GM19240 (cell line): ENCODE results near the gene BICDL1.

Source experiments
- DNase-seq: peaks from one replicate; pipeline ENCODE4 v3.0.0; 2011; ENCODE audit warnings: low spot score; ENCODE audit not compliant: insufficient read length

Gene BICDL1

GRCh38 chr12:120077260-120077659 is 88.2 kb downstream of the BICDL1 start:
- no peak for DNase-seq

- DNase-seq, result no peak
Observed at GRCh38 chr12:120078868-120079267, 89.8 kb downstream of the BICDL1 start.

DNA sequence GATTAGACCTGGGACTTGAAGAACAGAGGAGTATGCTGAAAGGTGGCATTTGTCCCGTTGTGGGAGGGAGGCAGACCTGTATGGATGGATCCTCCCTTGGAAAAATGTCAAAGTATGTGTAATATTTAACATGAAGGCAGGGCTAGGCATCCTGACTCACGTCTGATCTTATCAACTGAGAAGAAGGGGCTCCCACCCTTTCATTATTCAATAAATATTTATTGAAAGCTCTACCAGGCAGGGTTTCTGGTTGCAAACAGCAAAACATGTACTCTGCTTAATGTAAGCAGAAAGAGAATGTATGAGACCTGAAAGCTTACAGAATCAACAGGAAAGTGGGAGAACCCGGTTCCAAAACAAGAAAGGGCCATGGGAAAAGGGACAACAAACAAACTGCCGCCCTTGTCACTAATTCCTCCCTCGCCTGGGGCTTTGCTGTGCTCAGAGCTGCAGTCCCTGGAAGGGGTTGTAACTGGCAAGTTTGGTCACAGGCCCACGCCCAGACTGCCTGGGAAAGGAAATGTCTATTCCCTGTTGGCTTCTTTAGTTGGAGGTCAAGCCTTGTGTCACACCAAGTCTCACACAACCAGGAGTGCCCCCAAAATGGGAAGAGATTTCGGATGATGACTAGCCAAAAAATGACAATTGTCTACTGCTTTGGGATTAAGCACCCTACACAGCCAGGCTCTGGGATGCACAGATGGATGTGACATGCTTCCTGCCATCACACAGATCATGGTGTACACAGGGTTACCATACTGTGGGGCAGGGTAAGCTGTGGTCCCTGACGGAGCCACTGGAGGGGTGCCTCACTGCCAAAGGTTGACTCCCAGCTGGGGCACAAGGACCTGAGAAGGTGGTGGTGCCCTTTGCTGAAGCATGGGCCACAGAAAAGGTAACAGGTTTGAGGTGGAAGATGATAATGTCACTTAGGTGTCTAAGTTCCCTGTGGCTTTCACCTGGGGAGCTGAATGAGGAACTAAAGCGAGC is 90.7 kb downstream of the BICDL1 start:
- DNase-seq, result no peak

DNA sequence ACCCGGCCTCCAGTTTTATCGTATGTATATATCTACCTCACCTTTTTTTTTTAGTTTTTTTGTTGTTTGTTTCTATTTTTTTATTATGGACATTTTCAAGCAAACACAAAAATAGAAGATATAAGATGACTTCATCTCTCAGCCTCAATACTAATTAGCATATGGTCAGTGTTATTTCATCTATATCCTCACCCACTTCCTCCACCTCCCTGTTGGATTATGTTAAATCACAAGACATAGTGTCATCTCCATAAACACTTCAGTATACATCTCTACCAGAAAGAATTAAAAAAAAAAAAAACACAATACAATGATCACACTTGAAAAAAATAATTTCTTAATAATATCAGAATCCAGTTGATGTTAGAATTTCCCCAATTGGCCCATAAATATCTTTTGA is 92.6 kb downstream of the BICDL1 start:
- DNase-seq, result no peak

DNA sequence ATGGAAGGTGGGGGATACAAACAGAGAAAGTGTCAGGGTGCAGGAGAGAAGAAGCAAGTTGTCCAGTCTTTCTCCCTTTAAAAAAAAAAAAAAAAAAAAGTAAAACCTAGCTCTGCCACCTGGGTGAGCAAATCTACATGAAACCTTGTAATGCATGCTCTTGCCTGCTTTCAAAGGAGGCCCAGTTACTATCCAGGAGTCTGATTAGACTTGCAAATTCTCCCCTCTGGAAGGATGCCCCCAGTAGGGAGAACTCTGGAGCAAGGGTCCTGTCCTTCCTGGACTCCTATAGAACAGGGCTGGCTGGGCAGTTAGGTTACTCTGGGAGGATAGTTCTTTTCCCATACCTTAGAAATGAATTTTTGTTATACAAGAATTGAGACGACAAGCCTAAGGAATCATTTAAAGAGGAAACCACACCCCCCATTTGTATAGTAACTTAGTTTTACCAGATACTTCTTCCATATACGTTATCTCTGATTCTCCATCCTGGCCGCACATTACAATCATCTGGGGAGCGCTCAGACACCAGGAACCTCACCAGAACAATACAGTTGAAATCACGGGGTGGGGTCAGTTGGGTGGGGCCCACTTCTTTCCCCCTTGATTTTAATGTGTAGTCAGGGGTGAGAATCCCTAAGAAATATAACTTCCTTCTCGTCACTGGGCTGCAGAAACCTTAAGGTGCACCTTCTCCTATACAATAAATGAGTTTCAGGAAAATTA is 97.0 kb downstream of the BICDL1 start:
- no peak for DNase-seq

DNA sequence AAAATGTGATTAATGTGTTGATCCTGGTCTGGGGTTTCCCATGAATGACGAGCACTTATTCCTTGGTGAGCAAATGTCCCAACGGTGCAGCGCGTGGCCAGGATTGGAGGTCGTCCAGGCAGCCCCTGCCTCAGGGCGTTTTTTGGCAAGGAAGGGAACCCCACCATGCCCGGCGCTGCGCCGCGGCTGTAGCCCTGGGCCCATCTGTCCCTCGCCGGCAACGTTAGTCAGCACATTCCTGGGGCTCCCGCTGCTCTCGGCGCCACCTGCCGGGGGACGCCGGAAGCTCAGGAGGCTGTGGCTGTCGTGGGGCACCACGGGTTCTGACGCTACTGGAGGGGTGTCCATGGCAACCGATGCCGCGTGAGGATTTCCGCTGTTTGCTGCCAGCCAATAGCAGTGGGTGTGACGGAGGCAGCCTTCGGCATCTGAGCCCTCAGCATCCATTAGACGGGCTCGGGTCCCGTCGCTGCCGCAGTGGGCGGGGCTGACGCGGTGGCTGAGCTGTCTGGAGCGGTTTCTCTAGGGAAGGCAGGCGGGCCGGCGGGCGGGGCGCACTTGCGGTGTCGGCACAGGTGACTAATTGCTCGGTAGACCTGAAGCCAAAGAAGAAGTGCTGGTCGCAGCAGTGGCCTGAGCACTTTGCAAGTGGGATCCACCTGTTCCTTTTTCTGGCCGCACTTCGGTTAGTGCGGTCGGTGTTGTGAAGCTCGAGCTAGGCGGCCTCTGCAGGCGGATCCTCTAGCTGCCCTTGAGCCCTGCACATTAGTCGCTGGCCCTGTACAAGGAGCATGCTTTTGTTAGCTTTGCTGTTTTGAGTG is 98.0 kb downstream of the BICDL1 start:
- DNase-seq, result peak; percentile 100

- DNase-seq, result no peak
Observed at GRCh38 chr12:120089105-120089504, 100.1 kb downstream of the BICDL1 start.

- DNase-seq, result no peak
Observed at GRCh38 chr12:120089796-120090195, 100.8 kb downstream of the BICDL1 start.

DNA sequence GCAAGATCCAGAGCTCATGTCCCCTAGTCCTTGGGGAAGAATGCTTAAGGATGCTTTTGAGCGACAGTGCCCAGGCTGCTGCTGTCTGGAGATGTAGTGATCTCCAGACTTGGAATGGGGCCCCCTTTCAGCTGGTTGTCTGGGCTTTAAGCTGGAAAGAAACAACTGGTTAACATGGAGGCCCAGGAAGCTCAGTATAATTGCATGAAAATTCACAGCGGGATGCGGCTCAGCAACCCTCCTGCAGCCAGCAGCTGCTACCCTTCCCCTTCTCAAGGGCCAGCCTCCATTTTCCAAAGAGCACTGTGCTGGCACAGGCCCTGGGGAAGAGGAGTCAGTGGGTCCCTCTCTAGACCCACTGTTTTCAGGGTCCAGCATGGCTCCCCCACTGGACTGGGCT is 101.2 kb downstream of the BICDL1 start:
- DNase-seq, result no peak

- DNase-seq, result no peak
Observed at GRCh38 chr12:120090626-120091295, 101.7 kb downstream of the BICDL1 start.

DNA sequence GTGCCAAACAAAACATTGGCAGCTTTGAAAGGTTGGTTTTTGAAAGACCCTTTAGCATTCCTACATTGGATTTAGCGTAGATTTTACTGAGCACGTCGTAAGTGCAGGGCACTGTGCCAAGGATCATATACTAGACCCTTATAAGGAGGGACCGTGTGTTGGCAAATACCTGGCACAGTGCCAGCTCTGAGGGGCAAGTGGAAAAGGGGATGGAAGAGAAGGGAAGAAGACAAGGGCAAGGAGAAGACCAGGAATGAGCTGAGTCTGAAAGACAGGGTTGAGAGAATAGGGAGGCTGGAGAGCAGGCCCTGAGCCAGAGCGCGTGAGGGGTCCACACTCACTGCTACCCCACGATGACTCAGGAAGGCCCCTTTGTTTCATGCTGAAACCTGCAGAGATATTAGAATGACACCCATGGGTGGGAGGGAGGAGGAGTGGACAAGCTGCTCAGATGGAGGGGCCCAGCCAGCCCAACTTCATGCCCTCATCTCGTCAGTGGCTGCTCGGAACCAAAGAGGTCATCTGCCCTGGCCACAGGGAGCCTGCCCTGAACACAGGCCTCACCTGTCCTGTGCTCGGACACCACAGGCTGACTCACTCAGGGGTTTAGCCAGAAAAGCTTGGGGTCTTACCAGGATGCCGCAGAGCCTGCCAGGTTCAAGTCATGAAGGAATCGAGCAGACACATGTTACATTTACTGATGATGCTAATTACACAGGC is 102.5 kb downstream of the BICDL1 start:
- no peak for DNase-seq

GRCh38 chr12:120092551-120093335 is 103.7 kb downstream of the BICDL1 start:
- DNase-seq, result no peak

DNA sequence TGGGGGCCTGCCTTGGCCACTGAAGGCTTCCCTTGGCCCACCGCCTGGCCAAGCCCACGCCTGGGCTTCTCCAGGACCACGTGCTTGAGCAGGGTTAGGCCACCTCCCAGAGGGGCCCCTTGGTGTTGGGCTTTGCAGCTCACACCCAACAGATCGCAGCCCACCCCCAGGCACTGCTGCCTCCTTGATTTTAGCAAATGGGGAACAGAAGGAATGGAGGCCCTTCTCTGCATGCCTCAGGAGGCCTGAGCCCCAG is 104.2 kb downstream of the BICDL1 start:
- DNase-seq, result no peak

DNA sequence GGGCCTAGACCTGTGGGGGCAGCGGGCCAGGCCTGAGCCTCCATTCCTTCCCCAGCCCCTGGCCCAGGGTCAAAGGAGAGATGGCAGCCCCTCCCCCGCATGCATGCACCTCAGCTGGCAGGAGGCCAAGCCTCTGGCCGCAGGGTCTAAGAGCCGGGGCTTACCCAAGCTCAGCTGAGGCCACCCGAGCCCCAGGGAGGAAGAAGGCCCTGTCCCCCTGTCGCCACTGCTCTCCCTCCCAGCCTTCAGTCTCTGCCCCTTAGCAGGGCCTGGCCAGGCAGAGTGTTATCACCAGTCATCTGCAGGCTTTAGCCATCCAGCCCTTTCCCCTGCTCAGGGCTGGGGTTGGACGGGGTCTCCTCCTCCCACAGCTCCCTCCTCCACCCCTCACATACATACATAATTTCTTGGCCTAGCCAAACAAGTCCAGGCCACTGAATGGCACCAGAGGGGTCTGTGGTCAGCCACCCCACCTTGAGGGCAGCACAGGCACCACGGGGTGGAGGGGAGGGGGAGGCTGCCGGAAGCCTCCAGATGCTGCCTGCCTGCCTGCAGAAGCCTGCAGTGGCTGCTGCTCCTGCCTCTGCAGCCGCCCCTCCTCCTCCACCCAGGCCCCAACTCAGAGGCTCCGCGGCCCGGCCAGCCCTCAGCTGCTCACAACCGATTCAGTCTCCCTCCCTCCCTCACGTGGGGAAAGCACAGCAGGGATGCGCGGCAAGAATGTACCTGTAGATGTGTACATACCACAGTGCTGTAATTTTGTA is 104.7 kb downstream of the BICDL1 start:
- no peak for DNase-seq

GRCh38 chr12:120094485-120094884 is 105.4 kb downstream of the BICDL1 start:
- no peak for DNase-seq

- no peak for DNase-seq
Observed at GRCh38 chr12:120095331-120095730, 106.3 kb downstream of the BICDL1 start.

DNA sequence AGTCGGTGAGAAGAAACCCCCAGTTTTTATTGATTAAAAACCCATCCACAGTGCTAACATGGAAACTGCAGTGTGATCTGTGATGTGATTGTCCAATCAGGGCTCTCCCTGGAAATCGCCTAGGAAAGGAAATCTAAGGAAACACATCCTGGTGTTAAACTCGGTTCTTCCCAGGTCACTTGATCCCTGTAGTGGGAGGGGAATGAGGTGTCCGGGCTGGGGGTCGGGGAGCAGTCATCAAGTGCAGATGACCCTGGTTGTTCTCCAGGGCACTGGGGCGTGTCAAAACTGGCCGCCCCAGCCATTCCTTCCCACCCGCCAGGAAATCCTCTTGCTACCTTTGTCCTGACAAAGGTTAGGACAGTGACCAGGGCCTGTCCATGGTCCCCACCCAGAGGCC is 106.7 kb downstream of the BICDL1 start:
- no peak for DNase-seq

- DNase-seq, result no peak
Observed at GRCh38 chr12:120096671-120097202, 107.7 kb downstream of the BICDL1 start.
